Fibroblast of skin of scalp (primary cell): ENCODE data around the gene RAPGEF1.

Experiments used
- DNase-seq: peaks from one replicate; pipeline ENCODE4 v3.0.0-alpha.2; 2013

Gene RAPGEF1

DNA sequence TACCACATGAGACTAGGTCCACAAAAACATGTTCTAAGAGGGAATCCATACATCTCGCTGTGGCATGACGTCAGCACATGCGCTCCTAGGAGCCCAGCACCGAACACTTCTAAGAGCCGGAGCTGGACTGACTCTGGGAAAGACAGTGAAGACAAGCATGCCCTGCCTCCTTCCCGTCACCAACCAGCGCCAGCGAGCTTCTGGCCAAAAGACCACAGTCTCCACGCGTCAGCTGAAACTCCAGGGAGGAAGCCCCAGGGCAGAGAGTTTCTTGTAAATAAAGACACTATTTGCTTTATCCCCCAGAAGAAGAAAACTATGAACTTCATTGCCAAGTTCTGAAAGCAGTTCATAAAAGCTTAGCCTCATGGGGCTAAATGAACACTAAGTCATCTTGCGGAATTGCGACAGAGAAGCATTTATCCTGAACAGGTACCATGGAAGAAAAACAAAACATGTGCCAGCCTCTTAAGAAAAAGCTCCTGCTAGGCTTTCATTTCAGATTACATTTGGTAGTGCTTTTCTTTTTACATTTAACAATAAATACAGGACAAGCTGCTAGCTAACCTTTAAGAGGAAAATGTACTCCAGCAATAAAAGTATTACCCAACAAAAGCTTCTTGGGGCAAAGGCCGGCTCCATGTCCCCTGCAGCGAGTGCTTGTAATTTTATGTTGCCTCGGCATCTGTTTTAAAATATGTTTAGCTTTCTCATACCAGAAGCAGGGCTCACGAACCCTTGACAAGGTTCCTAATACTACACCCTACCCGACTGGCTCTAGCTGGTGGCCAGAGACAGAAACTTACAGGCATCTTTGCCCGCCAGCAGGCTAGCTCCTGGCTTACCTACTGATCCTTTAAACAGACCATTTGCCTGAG lies 98.0 kb downstream of the RAPGEF1 start:
- peak; percentile 73 for DNase-seq

GRCh38 chr9:131640438-131641137 lies 99.3 kb downstream of the RAPGEF1 start:
- DNase-seq: peak; percentile 63

- DNase-seq: no peak
Measured at GRCh38 chr9:131639769-131640437, 100.0 kb downstream of the RAPGEF1 start.

DNA sequence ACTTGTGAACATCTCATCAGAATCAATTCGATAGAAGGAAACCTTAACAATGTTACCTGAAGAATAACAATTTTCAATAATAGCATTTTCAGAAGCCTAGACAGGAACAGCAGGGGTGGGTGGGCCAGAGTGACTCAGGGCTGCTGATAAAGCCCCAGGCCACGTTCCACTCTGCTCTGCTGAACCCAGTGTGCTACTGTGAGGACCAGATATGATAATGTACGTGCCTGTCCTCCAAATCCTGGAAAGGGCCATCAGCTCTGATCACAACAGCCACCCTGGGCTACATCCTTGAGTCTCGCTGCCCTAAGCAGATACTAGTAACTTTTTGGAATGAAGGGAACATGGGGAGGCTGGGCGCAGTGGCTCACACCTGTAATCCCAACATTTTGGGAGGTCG lies 103.3 kb downstream of the RAPGEF1 start:
- DNase-seq: no peak

DNA sequence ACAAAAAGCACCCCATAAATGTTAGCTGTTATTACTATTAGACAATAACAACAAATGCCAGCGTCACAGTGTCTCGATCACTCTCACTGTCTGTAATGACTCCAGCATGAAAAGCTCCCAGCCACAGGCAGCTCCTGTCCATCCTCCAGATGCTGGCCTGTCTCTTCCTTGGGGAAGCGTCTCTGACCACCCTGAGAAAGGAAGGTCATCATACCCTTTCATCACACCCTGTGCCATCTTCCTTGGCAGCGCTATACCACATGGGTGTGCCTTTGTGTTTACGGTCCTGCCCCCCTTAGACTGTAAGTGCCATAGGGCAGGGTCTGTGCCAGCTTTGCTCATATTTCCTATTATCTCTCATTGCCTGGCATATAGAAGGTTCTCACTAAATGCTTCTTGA lies 104.0 kb downstream of the RAPGEF1 start:
- no peak for DNase-seq

GRCh38 chr9:131635285-131635684 lies 104.6 kb downstream of the RAPGEF1 start:
- peak; percentile 91 for DNase-seq

DNA sequence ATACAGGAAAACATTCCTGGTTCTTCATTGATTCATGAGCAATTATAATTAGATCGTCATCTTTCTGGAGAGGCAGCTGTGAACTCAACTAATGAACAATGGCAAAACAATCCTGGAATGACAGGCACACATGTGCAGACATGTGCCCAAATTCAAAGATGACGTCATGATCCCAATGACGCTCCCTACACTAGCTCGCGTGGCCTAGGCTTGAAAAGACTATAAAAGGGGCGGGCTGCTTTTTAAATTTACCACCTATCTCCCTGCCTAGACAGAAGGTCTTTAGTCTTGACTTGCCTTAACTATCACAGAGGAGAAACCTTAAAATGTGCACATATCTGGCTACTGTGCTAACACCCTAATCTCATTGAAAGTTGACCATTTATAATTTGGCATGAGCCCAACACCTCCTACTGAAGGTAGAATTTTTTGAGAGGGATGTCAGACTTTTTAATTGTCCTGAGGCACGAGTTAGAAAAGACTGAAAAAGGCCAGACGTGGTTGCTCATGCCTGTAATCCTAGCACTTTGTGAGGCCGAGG lies 106.3 kb downstream of the RAPGEF1 start:
- DNase-seq: peak; percentile 46

DNA sequence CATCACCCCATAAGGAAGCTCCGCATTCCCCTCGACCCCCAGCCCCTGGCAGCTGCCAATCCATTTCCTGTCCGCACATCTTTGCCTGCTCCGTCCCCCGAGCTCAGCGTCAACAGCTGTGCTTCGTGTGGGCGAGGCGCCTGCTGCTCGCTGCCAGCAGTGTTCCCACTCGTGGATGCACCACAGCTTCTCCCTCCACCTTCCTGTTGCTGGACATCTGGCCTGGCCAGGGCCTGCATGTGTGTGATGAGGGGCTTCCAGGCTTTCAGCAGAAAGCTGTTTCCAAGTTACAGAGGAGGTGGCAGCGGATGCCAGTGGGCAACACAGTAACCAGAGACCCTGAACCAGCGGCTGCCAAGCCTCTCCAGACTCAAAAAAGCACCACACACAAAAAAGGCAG lies 108.6 kb downstream of the RAPGEF1 start:
- no peak for DNase-seq

DNA sequence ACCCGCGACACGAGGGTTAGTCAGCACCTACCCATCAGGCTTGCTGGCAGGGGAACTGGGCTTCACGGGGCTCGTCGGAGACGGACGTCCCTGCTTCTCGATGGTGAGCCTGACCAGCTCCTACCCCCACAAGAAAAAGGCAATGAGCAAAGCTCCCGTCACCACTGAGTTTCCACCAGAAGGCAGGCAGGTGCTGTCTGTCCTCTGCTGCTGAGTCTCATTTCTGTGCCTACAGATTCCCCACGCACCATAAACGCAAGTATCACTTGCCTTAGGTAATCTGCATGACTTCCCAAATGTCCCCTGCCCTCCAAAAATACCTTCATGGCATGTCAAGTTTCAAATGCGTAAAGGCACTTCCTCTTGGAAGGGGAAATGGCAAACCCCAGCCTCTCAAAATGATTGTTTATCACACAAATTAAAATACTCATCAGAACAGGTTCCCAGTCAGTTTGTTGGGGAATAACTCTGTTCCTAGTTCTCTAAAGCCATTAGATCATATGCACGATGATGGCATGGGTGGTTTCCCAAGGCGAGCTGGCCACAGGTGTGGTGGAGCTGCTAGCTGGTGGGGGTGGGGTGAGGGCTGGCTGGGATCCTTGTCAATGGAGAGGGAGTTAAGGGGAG lies 109.6 kb downstream of the RAPGEF1 start:
- DNase-seq: no peak

DNA sequence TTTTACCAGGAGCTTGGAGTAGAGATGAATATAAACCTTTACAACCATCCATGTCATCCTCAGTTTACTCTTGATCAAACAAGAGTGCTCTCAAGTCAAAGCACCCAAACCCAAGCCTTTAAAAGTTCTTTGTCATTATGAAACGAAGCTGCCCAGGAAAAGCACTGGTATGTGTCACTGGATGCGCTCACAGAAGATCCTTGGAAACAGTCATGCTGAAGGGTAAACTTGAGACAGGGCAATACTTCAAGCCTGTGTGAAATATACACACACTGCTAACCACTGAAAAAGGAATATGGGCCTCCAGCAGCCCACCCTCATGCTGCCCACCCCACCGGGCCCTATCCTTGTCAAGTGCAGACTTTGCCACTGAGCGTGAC lies 110.1 kb downstream of the RAPGEF1 start:
- no peak for DNase-seq

- no peak for DNase-seq
Measured at GRCh38 chr9:131629226-131629500, 110.7 kb downstream of the RAPGEF1 start.

DNA sequence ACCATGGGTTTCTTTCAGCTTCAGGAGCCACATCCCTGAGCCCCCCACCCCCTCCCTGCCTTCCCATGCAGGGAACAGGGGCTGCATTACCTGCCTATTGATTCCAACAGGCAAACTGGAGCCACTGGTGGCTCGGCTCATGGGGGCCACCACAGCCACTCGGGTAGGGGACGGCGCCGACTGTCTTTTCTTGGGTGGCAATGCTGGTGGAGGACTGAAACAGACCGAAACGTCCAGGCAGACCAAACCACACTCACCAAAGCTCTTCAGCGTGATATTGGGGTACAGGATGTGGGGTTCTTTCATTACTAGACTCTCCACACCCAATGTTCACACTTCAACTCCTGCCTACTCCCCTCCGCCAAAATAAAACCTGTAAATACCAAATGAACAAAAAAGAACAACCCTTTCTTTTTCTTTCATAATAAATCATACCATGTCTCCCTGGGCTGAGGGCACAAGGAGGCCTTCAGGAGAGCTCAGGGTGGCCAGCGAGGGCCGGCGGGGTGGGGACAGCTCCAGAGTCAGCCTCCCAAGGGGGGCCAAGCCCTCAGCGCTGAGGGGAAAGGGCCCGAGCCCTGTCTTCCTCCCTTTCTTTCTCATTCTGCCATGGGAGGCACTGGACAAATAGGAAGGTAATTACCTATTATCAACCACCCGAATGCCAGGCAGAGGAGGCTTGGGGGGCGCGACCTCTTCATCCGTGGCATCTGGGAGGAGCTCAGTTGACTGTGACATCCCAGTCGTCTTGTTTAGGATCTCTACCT lies 111.2 kb downstream of the RAPGEF1 start:
- no peak for DNase-seq

- DNase-seq: peak; percentile 85
Measured at GRCh38 chr9:131627648-131628458, 112.0 kb downstream of the RAPGEF1 start.

DNA sequence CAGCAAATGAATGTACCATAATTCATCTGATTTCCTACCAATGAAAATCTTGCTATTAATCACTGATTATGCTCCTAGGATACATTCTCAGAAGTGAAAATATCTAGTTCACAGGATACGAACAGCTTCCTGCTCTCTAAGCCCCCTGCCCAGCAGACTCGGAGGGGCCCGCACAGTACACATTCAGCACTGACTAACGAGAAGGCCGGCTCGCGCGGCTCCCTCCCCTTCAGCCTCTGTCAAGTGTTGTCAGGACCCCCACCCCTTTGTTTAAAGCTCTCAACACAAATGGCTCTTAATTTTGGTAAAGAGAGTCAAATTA lies 112.6 kb downstream of the RAPGEF1 start:
- no peak for DNase-seq

- no peak for DNase-seq
Measured at GRCh38 chr9:131625790-131626670, 113.8 kb downstream of the RAPGEF1 start.

DNA sequence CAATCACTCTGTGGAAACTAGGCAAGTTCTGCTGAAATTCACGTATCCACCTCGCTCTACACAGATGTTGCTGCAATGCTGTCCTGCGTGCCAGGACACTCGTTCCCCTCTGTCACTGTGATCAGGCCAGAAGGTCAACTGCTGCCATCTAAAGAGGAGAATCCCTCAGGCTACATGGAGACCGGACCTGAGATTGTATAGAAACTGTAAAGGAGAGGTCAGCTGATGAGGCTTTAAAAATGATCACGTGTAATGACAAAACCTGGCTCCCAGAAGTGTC lies 114.4 kb downstream of the RAPGEF1 start:
- no peak for DNase-seq

DNA sequence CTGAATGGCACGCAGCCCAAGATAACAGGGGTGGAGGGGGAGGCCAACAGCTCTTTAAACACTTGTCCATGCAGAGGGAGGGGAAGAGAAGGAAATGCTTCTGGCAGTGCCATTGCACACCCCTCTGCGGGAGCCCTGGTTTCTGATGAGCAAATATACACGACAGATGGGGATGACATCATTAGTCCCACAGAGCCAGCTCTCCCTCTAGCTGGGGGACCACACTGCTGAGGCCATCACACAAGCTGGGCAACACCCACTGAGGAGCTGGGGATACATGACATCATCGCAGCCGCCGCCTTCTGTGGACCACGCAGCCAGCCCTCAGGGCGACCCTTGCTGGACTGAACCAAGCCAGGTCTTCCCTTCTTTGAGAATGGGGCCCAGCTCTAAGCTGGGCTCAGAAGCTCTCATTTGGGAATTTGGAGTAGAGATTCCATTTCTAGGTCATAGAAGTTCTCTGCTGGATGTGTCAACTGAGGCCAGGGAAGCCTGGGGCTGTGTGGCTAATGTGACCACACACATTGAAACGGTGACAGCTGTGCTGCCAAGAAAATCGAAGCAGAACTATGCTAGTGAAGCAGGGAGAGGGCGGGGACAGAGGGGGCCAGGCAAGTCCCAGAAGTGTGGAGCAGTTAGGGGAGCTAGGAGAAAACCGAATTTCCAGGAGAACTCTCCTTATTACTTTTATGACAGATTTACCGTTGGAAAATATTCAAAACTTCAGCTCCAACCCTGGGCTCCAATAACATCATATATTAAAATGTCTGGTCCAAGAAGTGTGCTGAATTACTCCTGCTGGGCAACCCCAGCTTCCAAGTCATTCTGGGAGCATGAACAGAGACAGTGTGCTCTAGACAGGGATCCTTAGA lies 115.0 kb downstream of the RAPGEF1 start:
- peak; percentile 65 for DNase-seq

GRCh38 chr9:131623655-131624330 lies 116.1 kb downstream of the RAPGEF1 start:
- DNase-seq: no peak

- DNase-seq: no peak
Measured at GRCh38 chr9:131622523-131622922, 117.4 kb downstream of the RAPGEF1 start.
